ENCODE measurements around the gene KIF16B.

KIF16B gene

DNA sequence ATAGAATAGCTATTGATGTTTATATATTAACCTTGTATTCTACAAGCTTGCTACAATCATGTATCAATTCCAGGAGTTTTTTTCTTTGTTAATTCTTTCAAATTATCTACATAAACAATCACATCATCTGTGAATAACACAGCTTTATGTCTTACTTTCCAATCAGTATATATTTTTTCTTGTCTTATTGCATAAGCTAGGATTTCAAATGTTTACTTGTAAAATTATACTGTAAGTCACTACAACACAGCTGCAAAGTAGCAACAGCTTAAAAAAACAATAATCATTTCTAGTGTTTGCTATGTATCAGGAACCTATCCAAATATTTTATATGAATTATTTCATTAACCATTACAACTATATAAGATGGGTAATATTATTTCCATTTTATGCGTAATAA lies 270.4 kb downstream of the KIF16B start:
- TF ChIP-seq, protein P1, sequence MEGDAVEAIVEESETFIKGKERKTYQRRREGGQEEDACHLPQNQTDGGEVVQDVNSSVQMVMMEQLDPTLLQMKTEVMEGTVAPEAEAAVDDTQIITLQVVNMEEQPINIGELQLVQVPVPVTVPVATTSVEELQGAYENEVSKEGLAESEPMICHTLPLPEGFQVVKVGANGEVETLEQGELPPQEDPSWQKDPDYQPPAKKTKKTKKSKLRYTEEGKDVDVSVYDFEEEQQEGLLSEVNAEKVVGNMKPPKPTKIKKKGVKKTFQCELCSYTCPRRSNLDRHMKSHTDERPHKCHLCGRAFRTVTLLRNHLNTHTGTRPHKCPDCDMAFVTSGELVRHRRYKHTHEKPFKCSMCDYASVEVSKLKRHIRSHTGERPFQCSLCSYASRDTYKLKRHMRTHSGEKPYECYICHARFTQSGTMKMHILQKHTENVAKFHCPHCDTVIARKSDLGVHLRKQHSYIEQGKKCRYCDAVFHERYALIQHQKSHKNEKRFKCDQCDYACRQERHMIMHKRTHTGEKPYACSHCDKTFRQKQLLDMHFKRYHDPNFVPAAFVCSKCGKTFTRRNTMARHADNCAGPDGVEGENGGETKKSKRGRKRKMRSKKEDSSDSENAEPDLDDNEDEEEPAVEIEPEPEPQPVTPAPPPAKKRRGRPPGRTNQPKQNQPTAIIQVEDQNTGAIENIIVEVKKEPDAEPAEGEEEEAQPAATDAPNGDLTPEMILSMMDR (IDR thresholded peaks at IDR 0.05; ENCODE audit: low read depth, low read length), result no peak
- DNase-seq (ENCODE audit: extremely low read depth, low read depth), result no peak

DNA sequence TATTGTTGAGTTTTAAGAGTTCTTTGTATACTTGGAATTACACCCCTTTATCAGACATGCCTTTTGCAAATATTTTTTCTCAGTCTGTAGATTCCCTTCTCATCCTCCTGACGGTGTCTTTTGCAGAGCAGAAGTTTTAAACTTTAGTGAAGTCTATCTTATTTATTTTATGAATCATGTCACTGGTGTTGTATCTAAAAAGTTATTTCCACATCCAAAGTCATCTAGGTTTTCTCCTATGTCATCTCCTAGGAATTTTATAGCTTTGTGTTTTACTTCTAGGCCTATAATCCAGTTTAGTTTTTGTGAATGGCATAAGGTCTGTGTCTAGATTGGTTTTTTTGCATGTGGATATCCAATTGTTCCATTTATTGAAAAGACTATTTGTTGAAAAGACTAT lies 271.3 kb downstream of the KIF16B start:
- TF ChIP-seq, protein P1 (IDR thresholded peaks at IDR 0.05; ENCODE audit: low read depth, low read length), result no peak

DNA sequence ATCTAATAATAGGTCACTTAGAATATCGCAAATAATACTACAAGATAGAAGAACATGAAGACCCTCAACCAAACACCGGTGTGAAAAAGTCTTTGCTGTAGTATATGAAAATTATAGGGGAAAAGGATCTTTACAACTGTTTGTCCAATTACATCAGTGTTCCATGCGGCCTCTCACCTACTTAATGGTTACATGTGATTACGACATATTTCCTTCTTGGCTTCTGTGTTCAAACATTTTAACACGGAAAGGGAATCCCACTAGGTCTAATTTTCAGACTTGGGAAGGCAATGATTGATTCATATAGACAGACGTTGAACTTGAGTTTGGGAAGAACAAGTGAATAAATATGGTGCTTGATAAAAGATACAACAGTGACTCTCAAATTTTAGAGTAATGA lies 273.4 kb downstream of the KIF16B start:
- TF ChIP-seq, protein P1 (IDR thresholded peaks at IDR 0.05; ENCODE audit: low read depth, low read length), result no peak
- DNase-seq (ENCODE audit: extremely low read depth, low read depth), result no peak

More for the DNA sequence above, 271.3 kb downstream of the KIF16B start:
- DNase-seq (ENCODE audit: extremely low read depth, low read depth), result no peak

DNA sequence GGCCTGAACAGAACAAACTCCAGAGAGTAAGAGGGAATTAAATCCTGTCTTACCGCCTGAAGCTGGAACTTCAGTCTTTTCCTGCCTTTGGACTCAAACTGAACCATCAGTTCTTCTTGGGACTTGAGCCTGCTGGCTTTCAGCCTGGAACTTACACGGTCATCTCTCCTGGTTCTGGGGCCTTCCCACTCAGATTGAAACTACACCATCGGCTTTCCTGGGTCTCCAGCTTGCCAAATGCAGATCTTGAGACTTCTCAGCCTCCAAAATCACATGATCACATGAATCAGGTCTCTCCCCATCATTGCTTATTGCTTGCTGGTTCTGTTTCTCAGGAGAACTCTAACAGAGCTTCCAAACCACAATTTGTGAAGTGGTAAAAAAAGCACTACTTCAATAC lies 276.3 kb downstream of the KIF16B start:
- peak; percentile 19 for DNase-seq (ENCODE audit: extremely low read depth, low read depth)
- TF ChIP-seq, protein P1 (IDR thresholded peaks at IDR 0.05; ENCODE audit: low read depth, low read length), result no peak

DNA sequence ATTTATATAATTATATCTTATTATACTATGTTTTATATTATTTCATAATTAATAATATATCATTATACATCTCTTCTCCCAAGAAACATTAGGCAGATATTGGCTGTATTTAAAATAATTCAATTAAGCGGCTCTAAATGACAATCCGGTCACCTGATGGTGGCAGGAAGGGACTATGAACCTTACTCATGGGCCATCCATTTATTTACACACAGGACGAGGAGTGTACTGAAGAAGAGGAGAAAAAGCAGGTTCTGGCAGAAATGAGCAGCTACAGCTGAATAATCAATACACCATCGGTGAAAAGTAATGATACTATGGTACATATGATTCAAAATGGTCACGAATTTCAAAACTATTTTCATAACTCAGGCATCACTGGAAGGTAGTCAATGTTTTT lies 277.7 kb downstream of the KIF16B start:
- no peak for DNase-seq (ENCODE audit: extremely low read depth, low read depth)
- TF ChIP-seq, protein P1 (IDR thresholded peaks at IDR 0.05; ENCODE audit: low read depth, low read length), result no peak

DNA sequence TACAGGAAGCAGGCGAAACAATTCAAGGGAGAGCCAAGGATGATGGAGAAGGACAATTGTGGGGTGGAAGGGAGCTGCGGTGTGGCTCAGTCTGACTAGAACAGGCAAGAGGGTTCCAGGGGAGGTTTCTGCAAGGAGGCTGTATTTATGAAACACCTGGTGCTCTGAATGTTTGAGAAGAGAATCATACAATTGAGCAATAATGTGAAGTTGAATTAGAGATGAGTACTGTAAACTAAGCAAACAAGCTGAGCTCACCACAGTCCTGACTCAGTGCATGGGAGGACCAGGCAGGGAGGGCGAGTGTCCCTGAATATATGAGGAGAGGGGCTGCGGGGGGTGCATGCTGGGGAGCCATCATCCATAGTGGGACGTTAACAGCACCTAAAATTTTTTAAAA lies 279.7 kb downstream of the KIF16B start:
- TF ChIP-seq, protein P1 (IDR thresholded peaks at IDR 0.05; ENCODE audit: low read depth, low read length), result no peak
- DNase-seq (ENCODE audit: extremely low read depth, low read depth), result no peak

DNA sequence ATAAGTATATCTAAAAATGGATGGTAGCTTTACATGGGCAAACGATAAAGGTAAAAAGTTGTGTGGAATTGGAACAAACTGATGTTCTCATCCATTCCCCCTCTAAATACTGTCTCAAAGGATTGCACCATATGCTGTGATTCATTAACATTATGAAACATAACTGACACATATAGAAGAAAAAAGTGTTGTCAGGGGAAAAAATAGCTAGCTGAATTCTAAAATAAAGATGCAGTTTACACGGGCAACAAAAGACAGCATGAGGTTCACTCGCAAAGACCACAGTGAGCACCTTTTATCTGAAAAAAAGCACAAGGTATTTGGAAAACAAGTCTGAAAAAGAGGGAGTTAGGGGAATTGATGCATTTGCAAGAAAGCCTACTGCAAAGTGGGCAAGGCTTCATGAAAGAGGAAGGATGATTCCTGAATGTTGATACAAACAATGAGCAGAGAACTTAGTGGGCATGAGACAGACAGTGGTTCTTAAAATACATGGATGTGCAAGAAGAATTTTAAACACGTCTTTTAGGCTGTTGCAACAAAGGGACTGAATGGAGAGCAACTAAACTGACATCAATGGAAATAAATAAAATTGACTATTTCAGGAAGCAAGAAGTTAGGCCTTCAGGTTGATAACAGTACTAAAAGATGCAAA lies 280.9 kb downstream of the KIF16B start:
- TF ChIP-seq, protein P1 (IDR thresholded peaks at IDR 0.05; ENCODE audit: low read depth, low read length), result no peak

More for the DNA sequence above, 280.9 kb downstream of the KIF16B start:
- no peak for DNase-seq (ENCODE audit: extremely low read depth, low read depth)

Measured in AG09319 (cell line).